KBM-7 (cell line): ENCODE measurements around the gene PHYHIPL.

Source experiments
- DNase-seq: peaks from one replicate; pipeline ENCODE4 v3.0.0-alpha.2; 2015
- in situ Hi-C: fragments of 300-500 bp; cut with MboI; formaldehyde crosslinking; loops from 2 replicates; pipeline ENCODE4 v1.14.3; 2020; ENCODE audit warnings: low sequenced_read_pairs, low pct_unique_long_range_greater_than_20kb, mixed read lengths

The PHYHIPL gene

GRCh38 chr10:59176241-59177030 is at the start of gene PHYHIPL:
Gene PHYHIPL, plus strand, starts transcription at chr10:59176643. Its CDS starts 211 bp downstream, at chr10:59176854.
- no peak for DNase-seq

GRCh38 chr10:59126991-59127390 is 49.5 kb upstream of the PHYHIPL start:
- no peak for DNase-seq
- in situ Hi-C loops, result no loop called here

More at GRCh38 chr10:59176241-59177030, at the start of gene PHYHIPL:
- in situ Hi-C loops, result no loop called here

GRCh38 chr10:59127991-59128390 is 48.5 kb upstream of the PHYHIPL start:
- DNase-seq, result no peak
- in situ Hi-C loops, result no loop called here

- in situ Hi-C loops, result no loop called here
- no peak for DNase-seq
These were observed 46.6 kb upstream of the PHYHIPL start for GRCh38 chr10:59129867-59130266.

DNA sequence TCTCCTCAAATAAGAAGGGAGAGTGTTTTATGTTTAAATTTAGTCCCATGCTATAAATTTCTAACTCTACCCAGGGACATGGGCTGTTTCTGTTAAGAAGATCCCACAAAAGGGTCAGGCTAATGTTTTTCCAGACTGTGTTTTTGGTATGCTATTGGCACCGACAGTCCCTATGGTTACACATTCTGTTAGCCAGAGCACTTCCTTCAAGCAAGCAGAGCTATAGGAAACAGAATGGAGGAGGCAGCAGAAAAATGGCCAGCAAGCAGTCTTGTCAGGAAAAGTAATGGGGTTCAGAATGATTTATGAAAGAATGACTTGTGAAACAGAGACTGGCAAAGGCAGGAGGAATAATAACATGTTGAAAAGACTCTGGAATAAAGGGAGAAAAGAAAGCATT is 44.8 kb upstream of the PHYHIPL start:
- DNase-seq, result no peak
- in situ Hi-C loops, result no loop called here

GRCh38 chr10:59133841-59134593 is 42.4 kb upstream of the PHYHIPL start:
- in situ Hi-C loops, result no loop called here
- no peak for DNase-seq

GRCh38 chr10:59134785-59135184 is 41.7 kb upstream of the PHYHIPL start:
- no peak for DNase-seq
- in situ Hi-C loops, result no loop called here

- in situ Hi-C loops, result no loop called here
- DNase-seq, result no peak
These were observed 41.2 kb upstream of the PHYHIPL start for GRCh38 chr10:59135275-59135674.

GRCh38 chr10:59138052-59138451 is 38.4 kb upstream of the PHYHIPL start:
- DNase-seq, result no peak
- in situ Hi-C loops, result no loop called here

DNA sequence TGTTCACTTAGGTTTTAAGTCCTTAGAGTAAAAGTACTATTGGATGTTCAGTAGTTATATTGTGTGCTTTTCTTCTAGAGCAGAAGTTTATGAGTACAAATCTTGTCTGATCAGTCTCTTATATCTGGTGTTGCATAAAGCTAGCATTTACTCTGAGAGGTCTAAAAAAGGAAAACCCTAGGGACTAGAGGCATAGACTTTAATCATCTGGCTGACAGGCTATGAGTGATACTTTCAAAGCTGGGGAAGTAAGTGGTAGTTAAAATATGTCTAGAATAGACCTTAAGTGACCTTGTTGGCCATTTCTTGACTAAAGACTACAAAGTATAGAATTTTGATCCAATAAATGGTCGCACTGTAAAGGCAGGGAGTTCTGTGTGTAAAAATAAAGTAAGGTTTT is 32.9 kb upstream of the PHYHIPL start:
- DNase-seq, result no peak
- in situ Hi-C loops, result no loop called here

DNA sequence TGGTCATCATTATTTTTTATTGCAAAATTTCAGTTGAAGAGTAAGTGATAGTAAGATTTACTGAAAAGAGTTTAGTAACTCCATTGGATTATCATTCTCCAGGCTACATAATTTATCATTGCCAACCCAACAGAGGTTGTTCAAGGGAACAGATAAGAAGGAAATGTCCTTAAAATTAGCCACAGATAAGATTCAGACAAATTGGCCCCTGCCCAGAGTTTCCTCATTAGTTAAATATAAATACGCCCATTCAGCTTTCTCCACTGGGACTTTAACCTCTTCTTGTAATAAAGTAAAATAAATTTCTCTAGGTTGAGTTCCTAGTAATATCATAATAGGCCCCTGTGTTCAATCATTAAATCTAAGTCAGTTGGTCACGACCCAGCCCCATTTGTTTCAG is 27.7 kb upstream of the PHYHIPL start:
- in situ Hi-C loops, result no loop called here
- no peak for DNase-seq

GRCh38 chr10:59155556-59155955 is 20.9 kb upstream of the PHYHIPL start:
- in situ Hi-C loops, result no loop called here

DNA sequence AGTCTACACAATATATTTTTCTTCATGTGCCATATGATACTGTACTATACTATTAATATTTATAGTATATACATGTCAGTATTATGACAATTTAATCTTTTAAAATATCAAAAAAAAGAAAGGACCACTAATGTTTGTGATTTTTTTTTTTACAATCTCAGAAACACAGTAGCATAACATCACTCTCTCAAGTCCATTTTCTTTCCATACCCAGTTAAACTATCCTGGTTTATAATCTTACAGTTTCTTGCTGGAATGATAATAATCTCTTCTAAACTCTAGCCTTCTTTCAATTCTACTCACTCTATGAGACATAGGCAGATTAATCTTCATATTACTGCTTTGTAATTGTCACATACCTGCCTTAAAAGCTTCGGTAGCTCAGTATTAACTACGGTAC is 8.9 kb upstream of the PHYHIPL start:
- in situ Hi-C loops, result no loop called here
- DNase-seq, result no peak

More at GRCh38 chr10:59155556-59155955, 20.9 kb upstream of the PHYHIPL start:
- DNase-seq, result no peak

DNA sequence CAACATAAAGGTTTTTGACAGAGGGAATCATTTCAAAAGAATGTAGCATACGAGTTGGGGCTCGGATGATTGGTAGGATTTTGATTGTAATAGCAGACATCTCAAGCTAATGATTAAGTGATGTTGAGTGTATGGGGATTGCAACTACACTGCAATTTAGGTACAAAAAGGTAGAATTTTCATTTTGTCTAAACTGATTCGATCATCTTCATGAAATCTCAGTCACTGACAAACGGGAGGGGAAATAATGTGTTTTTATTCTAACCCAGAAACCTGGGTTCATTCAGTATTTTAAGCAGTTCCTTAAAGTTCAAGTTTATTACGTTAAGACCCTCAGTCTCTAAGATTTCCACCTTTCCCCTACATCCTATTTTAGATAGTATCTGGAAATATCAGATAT is 3.9 kb upstream of the PHYHIPL start:
- in situ Hi-C loops, result no loop called here
- DNase-seq, result no peak

GRCh38 chr10:59173414-59173813 is 3.0 kb upstream of the PHYHIPL start:
- DNase-seq, result no peak
- in situ Hi-C loops, result no loop called here

DNA sequence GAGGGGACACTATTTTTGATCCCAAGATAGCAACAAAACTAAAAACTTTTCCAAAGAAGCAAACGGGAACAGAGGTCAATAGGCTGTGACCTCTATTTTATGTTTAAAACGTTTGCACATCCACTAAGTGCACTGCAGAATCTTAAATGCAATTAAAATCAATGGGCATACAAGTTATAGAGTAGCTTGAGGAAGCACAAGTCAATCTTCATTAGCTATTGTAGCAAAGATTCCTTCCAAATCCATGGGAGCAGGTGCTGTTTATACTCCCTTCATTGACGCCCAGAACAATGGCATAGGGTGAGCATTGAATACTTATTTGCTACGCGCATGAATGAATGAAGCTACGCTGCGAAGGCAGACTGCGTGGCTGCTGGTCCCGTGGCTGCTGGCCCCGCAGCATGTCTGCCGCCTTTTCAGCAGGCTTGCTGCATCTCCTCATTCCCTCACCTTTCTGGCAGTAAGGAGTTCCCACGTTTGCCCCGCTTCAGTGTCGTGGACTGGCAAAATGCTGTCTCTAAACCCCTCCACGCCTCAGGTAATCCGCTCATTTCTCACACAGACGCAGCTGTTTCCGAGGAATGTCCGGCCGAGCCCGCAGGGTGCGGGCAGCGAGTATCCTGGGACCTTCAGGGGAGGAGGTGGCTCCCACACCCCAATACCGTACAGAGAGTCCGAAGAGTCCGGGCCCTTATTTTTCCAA is 754 bp upstream of the PHYHIPL start:
- DNase-seq, result no peak
- in situ Hi-C loops, result no loop called here

DNA sequence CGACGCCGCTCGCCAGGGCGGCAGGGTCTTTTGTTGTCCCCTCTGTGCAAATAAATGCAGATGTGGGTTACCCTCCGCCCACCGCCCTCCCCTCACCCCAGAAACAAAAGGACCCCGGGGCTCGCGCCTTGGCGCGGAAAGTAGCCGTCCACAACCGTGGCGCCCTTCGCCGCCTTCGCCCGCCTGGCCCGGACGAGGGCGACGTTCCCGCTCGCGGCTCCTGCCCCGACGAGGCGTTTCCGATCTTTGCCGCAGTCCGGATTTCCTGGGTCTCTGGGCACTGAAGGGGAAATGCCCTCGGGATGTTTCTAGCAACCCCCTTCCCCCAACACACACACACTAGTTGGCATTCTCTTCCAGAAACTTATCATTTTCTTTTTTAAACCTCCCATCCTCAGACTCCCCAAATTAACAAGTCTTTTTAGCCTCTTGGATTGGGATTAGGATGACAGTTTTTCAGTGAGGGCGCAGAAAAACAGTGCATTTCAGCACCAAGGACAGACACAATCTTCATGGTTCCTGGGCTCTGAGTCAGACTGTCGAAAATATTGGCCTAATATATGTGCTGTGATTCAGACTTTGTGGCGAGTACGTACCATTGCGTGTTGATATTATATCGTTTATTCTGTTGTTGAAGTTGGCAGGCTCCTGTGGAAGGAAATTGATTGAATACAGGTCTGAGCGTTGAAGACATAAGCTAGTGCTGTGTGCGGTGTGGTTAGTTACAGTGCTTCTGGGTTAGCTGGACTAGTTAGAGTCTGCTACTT is 771 bp downstream of the PHYHIPL start:
- peak; percentile 7 for DNase-seq
- in situ Hi-C loops, result no loop called here

DNA sequence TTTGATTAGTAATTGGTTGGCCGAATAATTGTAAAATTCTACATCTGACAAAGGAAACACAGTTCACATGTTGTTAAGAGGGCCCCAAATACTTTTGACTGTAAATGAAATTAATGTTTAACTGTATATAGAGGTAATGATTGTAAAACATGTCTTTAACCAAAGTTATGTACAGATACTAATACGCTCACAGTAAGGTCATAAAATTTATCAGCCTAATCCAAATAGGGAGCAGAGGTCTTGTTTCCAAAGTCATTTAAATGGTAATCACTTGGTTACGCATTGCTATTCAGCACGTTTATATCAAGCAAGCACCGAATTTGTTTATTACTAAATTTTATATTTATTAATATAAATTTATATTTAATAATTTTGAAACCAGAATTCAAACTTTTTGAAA is 1.4 kb downstream of the PHYHIPL start:
- DNase-seq, result no peak
- in situ Hi-C loops, result no loop called here

- in situ Hi-C loops, result no loop called here
- DNase-seq, result no peak
These were observed 2.6 kb downstream of the PHYHIPL start for GRCh38 chr10:59179068-59179467.
